Raji (cell line): ENCODE results near the gene CENPM.

Source experiments
- POLR2A ChIP-seq: IDR thresholded peaks from 2 replicates; pipeline ENCODE4 v1.6.1; 2011; ENCODE audit warnings: low read depth, low read length, control low read depth; ENCODE audit not compliant: insufficient read depth

The CENPM gene

DNA sequence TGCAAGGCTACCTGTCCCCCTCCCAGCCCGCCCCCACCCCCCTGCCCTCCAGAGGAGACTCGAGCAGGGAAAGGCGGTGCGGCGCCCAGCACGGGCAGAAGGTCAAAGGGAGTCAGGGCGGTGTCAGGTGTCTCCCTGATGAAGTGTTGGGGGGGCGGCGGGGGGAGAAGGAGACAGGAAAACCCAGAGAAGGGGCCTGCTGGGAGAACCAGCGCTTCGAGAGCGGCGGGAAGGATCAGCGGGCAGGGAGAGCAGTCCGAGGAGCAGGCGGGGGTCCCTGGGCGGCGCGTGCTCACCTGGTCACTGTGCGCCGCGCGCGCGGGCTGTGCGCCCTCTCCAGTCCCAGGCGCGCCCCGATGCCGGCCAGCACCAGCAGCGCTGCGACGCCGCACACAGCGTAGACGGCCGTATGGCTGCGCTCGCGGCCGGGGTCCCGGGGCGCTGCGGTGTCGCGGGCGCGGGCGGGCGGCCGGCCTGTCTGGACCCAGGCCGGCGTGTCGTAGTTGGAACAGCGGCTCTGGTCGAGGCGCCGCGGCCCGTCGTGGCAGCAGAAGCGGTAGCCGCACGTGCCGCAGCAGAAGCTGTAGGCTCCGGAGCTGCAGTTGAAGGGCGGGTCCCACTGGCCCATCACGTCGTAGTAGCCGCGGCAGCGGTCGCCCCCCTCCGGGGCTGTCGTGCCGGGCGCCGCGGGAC, 33.0 kb downstream of the CENPM start:
- TF ChIP-seq POLR2A: no peak

- no peak for TF ChIP-seq POLR2A
Measured at GRCh38 chr22:41913040-41913719, 33.8 kb downstream of the CENPM start.

- TF ChIP-seq POLR2A: no peak
Measured at GRCh38 chr22:41912338-41913039, 34.5 kb downstream of the CENPM start.

- no peak for TF ChIP-seq POLR2A
Measured at GRCh38 chr22:41911001-41911611, 35.8 kb downstream of the CENPM start.

DNA sequence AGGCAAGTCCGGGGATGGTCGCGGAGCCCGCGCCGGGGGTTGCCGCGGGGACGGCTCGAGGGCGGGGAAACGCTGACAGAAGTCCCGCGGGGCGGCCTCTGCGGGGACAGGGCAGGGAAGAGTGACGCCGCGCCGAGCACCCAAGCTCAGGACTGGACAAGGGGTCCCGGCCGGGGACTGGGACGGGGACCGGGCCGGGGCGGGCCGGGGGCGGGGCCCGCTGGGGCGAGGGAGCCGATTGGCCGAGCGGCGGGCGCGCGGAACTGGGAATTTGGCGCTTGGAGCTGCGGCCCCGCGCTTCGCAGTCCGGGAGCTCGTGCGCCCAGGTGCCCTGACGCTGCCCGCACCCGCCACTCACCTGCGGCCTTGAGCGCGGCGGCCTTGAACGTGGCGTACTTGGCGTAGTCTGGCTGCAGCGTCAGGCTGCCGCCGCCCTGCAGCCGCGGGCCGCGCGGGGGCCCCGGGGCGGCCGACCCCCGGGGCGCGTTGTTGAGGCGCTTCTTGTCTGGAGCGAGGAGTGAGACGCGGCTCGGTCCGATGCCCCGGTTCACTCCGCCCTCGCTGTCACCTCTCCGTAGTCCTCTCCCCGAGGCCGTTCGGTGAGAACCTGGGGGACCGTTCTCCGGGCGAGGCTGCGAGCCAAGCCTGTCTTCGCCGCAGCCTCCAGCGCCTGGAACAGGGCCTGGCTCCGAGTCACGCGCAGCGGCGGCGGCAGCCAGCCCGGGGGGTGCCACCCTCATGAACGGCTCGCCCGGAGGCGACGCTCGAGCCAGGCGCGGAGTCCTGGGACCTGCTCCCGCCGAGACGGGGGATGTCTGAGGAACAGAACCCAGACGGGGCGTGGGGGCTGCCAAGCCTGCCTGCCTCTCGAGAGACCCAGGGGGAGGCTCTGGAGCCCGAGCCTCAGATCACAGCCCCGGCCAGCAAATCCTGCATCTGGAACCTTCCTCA, 36.6 kb downstream of the CENPM start:
- TF ChIP-seq POLR2A: no peak

- no peak for TF ChIP-seq POLR2A
Measured at GRCh38 chr22:41909310-41910049, 37.5 kb downstream of the CENPM start.

DNA sequence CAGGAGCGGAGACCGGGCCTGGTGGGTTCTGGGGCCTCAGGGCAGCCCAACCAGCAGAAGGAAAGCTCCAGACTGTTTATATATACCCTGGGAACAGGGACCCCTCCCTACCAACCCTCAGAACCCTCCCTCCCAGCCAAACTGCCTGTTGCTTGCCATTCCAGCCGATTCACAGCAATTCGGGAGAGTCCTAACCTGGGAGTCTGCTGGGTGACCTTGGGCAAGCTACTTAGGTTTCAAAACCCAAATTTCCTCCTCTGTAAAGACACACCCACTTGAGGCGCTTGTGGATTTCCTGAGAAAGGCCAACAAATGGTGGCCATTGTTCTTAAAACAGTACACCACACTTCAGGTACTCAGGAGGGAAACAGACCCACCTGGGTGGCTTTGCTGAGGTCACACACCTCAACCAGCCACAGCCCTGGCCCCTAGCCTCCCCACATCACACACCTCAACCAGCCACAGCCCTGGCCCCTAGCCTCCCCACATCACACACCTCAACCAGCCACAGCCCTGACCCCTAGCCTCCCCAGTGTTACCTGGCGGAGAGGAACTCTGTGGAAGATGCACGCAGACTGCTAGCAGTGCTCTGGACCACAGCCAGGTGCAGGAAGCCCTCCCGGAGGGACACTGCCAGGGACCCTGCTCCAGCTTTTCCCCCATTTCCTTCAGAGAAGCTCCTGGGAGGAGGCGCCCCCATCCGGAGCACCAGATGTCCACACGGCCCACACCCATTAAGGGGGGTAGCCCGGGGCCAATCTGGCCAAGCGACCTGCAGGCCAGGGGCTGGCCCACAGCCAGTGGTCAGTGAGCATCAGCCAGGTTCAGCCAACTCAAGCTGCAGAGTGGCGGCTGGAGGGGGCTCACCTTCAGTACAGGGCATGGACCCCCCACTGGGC, 38.3 kb downstream of the CENPM start:
- no peak for TF ChIP-seq POLR2A

GRCh38 chr22:41907436-41908401, 39.2 kb downstream of the CENPM start:
- TF ChIP-seq POLR2A: no peak

DNA sequence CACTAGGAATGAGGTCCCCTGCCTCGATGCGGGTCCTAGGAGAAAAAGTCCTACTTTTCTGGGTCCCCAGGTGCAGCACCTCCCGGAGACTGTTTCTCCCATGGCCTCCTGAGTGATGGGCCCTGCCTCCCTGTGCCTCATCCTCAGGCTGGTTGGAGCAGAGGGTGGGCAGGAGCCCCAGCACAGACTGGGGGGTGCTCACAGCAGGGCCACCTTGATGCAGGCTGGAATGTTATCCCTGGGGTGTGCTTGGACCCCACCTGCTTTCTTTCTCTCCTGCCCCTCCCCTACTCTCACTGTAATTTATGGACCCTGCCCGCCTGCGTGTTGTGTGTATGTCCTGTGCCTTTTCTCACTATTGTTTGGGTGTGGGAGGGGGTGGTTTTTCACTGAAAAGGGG, 40.1 kb downstream of the CENPM start:
- no peak for TF ChIP-seq POLR2A

DNA sequence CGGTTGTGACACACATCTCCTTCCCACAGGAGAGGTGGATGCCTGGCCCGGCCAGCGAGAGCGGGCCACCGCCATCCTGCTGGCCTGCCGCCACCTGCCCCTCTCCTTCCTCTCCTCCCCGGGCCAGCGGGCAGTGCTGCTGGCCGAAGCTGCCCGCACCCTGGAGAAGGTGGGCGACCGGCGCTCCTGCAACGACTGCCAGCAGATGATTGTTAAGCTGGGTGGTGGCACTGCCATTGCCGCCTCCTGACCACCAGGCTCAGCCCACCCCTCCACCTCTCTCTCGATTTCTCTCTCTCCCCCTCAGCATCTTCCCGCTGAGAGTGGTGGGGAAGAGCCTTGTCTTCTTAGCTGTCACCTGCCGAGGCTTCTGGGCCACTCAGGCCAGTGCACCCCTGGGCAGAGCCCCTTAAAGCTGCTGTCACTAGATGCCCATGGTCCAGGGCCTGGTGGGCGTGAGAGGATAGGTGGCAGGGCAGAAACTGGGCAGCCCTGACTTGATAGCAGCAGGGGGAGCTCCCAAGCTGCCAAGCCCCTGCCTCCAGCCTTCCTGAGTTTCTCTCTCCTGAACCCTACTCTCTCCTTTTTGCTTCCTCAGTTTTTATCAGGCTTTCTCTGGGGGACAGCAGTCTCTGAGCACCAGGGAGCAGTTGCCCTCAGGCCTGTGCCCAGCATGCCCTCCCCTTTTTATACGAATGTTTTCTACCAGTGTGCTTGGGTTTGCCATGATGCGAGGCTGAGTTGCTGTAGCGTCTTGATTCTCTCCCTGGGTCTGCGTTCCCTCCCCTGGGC, 41.3 kb downstream of the CENPM start:
- no peak for TF ChIP-seq POLR2A
